ENCODE results near the gene ARL2BP. TPM values are rescaled to one million over a fixed set of nuclear protein-coding genes. Genes with fewer than 3 reads are reported as not detected.
"Not testable (repeated sequence)": the region's sequence is repeated elsewhere in the genome, so short reads cannot be mapped to it uniquely, and the experiment has no call there.

The ARL2BP gene
- polyA plus RNA-seq, 3 donors: 35.4 to 84.6 (median 84.0) TPM

DNA sequence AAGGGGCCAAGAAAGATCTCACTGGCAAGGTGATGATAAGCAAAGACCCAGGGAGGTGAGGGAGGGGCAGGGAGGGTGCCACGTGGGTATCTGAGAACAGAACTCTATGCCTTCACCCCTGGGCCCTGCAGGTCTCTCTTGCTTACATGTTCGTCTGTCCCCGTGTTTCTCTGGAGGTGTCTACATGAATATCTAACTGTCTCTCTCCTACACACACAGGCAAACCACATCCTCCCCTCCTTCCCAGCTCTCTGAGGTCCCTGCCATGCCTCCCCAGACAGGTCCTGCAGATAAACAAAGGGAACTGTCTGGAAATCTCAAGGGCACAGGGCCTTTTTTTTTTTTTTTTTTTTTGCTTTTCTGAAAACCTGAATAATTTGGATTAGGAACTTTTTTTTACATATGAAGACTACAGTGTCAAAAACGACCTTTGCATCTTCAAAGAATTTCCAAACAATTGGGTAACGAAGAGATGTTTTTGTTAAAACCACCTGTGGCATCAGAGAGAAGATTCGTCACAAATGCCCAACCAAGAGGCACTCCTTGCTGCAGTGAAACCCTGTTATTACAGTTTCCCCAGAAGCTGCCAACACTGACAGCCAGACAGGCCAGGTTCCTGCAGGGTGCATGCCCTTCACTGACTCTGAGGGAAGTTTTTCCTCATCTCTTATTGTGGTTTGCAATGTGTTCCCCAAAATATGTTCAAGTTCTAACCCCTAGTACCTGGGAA is 21.6 kb downstream of the ARL2BP start:
- Mint-ChIP-seq H3K4me3 (no peak overlapping the region), H3K27me3 (ENCODE audit: low read depth in 3 of 3) (peaks cover 0 to 8% (median 3%) of the 10 kb centered on the region in 3 donors), H3K27ac (no peak overlapping the region), H3K36me3 (no peaks in the 10 kb centered on the region), H3K9me3 (no peaks in the 10 kb centered on the region), H3K4me1 (peaks cover 7% of the 10 kb centered on the region)
- peaks cover 5 to 8% of the 10 kb centered on the region in 2 donors for H3K4me1 ChIP-seq (ENCODE audit: control insufficient read depth in 1 of 2, insufficient read depth in 2 of 2, low read length in 2 of 2)
- TF ChIP-seq, protein P1, sequence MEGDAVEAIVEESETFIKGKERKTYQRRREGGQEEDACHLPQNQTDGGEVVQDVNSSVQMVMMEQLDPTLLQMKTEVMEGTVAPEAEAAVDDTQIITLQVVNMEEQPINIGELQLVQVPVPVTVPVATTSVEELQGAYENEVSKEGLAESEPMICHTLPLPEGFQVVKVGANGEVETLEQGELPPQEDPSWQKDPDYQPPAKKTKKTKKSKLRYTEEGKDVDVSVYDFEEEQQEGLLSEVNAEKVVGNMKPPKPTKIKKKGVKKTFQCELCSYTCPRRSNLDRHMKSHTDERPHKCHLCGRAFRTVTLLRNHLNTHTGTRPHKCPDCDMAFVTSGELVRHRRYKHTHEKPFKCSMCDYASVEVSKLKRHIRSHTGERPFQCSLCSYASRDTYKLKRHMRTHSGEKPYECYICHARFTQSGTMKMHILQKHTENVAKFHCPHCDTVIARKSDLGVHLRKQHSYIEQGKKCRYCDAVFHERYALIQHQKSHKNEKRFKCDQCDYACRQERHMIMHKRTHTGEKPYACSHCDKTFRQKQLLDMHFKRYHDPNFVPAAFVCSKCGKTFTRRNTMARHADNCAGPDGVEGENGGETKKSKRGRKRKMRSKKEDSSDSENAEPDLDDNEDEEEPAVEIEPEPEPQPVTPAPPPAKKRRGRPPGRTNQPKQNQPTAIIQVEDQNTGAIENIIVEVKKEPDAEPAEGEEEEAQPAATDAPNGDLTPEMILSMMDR (IDR thresholded peaks at IDR 0.05): no peak
- H2AFZ ChIP-seq (ENCODE audit: insufficient read depth, low read depth, low read length, poor library complexity, severe bottlenecking): no peak overlapping the region
- H3K36me3 ChIP-seq (replicated peaks in 1 of 2; ENCODE audit: control insufficient read depth in 1 of 2, insufficient read depth in 2 of 2, low read length in 2 of 2): no peaks in the 10 kb centered on the region
- no peak overlapping the region for H3K4me2 ChIP-seq (replicated peaks; ENCODE audit: extremely low read depth, low read length, poor library complexity, severe bottlenecking)
- no peaks in the 10 kb centered on the region for H3K9me3 ChIP-seq (replicated peaks in 1 of 2; ENCODE audit: control insufficient read depth in 1 of 2, insufficient read depth in 1 of 2, low read length in 2 of 2)
- intact Hi-C loops (cut with micrococcal nuclease): no loop called here
- no peak overlapping the region for H3K27ac ChIP-seq (ENCODE audit: low read depth in 1 of 2, low read length in 2 of 2)
- no peak overlapping the region for H3K4me3 ChIP-seq (replicated peaks in 1 of 3; ENCODE audit: low read depth in 2 of 3, low read length in 3 of 3)
- WGBS (ENCODE audit: insufficient coverage): 43% methylated on average over 5 of the region's 6 CpGs
- no peak overlapping the region for H3K9ac ChIP-seq (ENCODE audit: insufficient read depth, low read length, poor library complexity, severe bottlenecking)
- no peaks in the 10 kb centered on the region for H3K27me3 ChIP-seq (ENCODE audit: control insufficient read depth in 2 of 2, insufficient read depth in 2 of 2, low read length in 2 of 2)
- DNase-seq: no peak
- no peaks in the 10 kb centered on the region for H3K79me2 ChIP-seq (ENCODE audit: insufficient read depth, low read length)
- H4K20me1 ChIP-seq (ENCODE audit: insufficient read depth, low read length): no peaks in the 10 kb centered on the region

DNA sequence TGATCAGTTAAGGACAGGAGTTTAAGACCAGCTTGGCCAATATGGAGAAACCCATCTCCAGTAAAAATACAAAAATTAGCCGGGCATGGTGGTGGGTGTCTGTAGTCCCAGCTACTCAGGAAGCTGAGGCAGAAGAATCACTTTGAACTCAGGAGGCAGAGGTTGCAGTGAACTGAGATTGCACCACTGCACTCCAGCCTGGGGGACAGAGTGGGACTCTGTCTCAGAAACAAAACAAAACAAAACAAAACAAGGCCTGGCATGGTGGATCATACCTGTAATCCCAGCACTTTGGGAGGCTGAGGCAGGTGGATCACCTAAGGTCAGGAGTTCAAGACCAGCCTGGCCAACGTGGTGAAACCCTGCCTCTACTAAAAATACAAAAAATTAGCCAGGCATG is 22.3 kb downstream of the ARL2BP start:
- intact Hi-C loops (cut with micrococcal nuclease); H3K27ac ChIP-seq (ENCODE audit: low read depth in 1 of 2, low read length in 2 of 2); H3K27me3 Mint-ChIP-seq (ENCODE audit: low read depth in 3 of 3); H3K27ac Mint-ChIP-seq; H3K4me3 Mint-ChIP-seq; H3K9ac ChIP-seq (ENCODE audit: insufficient read depth, low read length, poor library complexity, severe bottlenecking); H3K79me2 ChIP-seq (ENCODE audit: insufficient read depth, low read length); H3K9me3 ChIP-seq (replicated peaks in 1 of 2; ENCODE audit: control insufficient read depth in 1 of 2, insufficient read depth in 1 of 2, low read length in 2 of 2); H3K4me3 ChIP-seq (replicated peaks in 1 of 3; ENCODE audit: low read depth in 2 of 3, low read length in 3 of 3); H3K4me1 Mint-ChIP-seq; H3K4me2 ChIP-seq (replicated peaks; ENCODE audit: extremely low read depth, low read length, poor library complexity, severe bottlenecking); H3K27me3 ChIP-seq (ENCODE audit: control insufficient read depth in 2 of 2, insufficient read depth in 2 of 2, low read length in 2 of 2); DNase-seq; H2AFZ ChIP-seq (ENCODE audit: insufficient read depth, low read depth, low read length, poor library complexity, severe bottlenecking); H4K20me1 ChIP-seq (ENCODE audit: insufficient read depth, low read length); H3K4me1 ChIP-seq (ENCODE audit: control insufficient read depth in 1 of 2, insufficient read depth in 2 of 2, low read length in 2 of 2); H3K9me3 Mint-ChIP-seq; H3K36me3 Mint-ChIP-seq; H3K36me3 ChIP-seq (replicated peaks in 1 of 2; ENCODE audit: control insufficient read depth in 1 of 2, insufficient read depth in 2 of 2, low read length in 2 of 2): not testable (repeated sequence)
- 100% methylated on average over 1 of the region's 2 CpGs for WGBS (ENCODE audit: insufficient coverage)

Measured in CD14-positive monocyte (primary cell).